Activated T-cell treated with anti-CD3 and anti-CD28 coated beads, Interleukin-2, amount 50 U/mL, for 24 hours (primary cell): Measurements from ENCODE around the gene ABI3.

ENCODE experiments used
- DNase-seq: peaks from one replicate; pipeline ENCODE4 v3.0.0-alpha.2; 2020
- H3K27ac Mint-ChIP-seq: 2 replicates; pipeline ENCODE4 v1.8.0; 2020; ENCODE audit warnings: mild to moderate bottlenecking, mixed read lengths
- H3K27me3 Mint-ChIP-seq: 2 replicates; pipeline ENCODE4 v1.8.0; 2020; ENCODE audit warnings: mixed read lengths
- H3K36me3 Mint-ChIP-seq: 2 replicates; pipeline ENCODE4 v1.8.0; 2020; ENCODE audit warnings: low read depth, mixed read lengths
- H3K4me1 Mint-ChIP-seq: 2 replicates; pipeline ENCODE4 v1.8.0; 2020; ENCODE audit warnings: low read depth, mixed read lengths
- H3K4me3 Mint-ChIP-seq: 2 replicates; pipeline ENCODE4 v1.8.0; 2020; ENCODE audit warnings: mild to moderate bottlenecking, moderate library complexity, mixed read lengths
- H3K9me3 Mint-ChIP-seq: 2 replicates; pipeline ENCODE4 v1.8.0; 2020; ENCODE audit warnings: mixed read lengths

Gene ABI3

GRCh38 chr17:49266233-49266632 is 55.7 kb downstream of the ABI3 start:
- H3K4me3 Mint-ChIP-seq, result no peak overlapping the region
- H3K27me3 Mint-ChIP-seq, result peaks cover 5% of the 10 kb centered on the region
- no peak overlapping the region for H3K27ac Mint-ChIP-seq
- H3K9me3 Mint-ChIP-seq, result no peaks in the 10 kb centered on the region
- H3K36me3 Mint-ChIP-seq, result no peaks in the 10 kb centered on the region
- DNase-seq, result no peak
- no peaks in the 10 kb centered on the region for H3K4me1 Mint-ChIP-seq

GRCh38 chr17:49267912-49268311 is 57.4 kb downstream of the ABI3 start:
- H3K36me3 Mint-ChIP-seq, result no peaks in the 10 kb centered on the region
- DNase-seq, result no peak
- no peaks in the 10 kb centered on the region for H3K9me3 Mint-ChIP-seq
- H3K4me1 Mint-ChIP-seq, result no peaks in the 10 kb centered on the region
- H3K27ac Mint-ChIP-seq, result no peak overlapping the region
- no peak overlapping the region for H3K4me3 Mint-ChIP-seq
- peaks cover 5% of the 10 kb centered on the region for H3K27me3 Mint-ChIP-seq

GRCh38 chr17:49269356-49269755 is 58.8 kb downstream of the ABI3 start:
- Mint-ChIP-seq H3K9me3 (no peaks in the 10 kb centered on the region), H3K27ac (no peak overlapping the region), H3K4me3 (no peak overlapping the region)

More at GRCh38 chr17:49269356-49269755, 58.8 kb downstream of the ABI3 start:
- Mint-ChIP-seq H3K4me1 (no peaks in the 10 kb centered on the region), H3K27me3 (no peaks in the 10 kb centered on the region), H3K36me3 (no peaks in the 10 kb centered on the region)
- no peak for DNase-seq
